ENCODE results near the gene MOK. TPM values are rescaled to one million over a fixed set of nuclear protein-coding genes. Genes with fewer than 3 reads are reported as not detected.

The MOK gene
- total RNA-seq, 1 experiment from 2014 or later = 107 TPM

DNA sequence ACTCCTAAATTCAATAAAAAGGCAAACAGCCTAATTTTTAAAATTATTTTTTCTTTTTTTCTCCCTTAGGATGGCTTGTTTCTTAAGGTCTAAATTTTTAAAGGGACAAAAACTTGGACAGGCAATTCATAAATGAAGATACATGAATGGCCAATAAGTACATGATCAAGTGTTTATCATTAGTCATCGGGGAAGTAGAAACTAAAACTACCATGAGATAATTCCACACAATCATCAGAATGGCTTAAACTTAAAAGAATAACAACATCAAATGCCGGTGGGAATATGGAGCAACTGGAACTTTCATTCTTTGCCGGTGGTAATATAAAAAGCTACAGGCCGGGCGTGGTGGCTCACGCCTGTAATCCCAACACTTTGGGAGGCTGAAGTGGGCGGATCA is 29.1 kb downstream of the MOK start:
- CTCF ChIA-PET = interaction anchor here (0.6 kb wide), 1 partner anchor 304 kb away, joined by 3 read pairs; no protein-coding TSS in a partner anchor
- H3K27me3 Mint-ChIP-seq (ENCODE audit: unreplicated experiment) = no peaks in the 10 kb centered on the region
- no peak overlapping the region for H3K4me3 Mint-ChIP-seq (ENCODE audit: low read depth, unreplicated experiment)
- no peak for DNase-seq
- BruUV-seq (replicated peaks) = no TSS peak
- H3K4me1 Mint-ChIP-seq (ENCODE audit: low read depth, unreplicated experiment) = peaks cover 27% of the 10 kb centered on the region
- intact Hi-C loops (cut with micrococcal nuclease; ENCODE audit: unreplicated experiment) = loop anchor here (5.0 kb wide), 1 partner anchor 41 kb away; the partner anchor contains the start of gene ZNF839
- H3K9me3 Mint-ChIP-seq (ENCODE audit: low read depth, unreplicated experiment) = no peaks in the 10 kb centered on the region
- TF ChIP-seq, protein P1, sequence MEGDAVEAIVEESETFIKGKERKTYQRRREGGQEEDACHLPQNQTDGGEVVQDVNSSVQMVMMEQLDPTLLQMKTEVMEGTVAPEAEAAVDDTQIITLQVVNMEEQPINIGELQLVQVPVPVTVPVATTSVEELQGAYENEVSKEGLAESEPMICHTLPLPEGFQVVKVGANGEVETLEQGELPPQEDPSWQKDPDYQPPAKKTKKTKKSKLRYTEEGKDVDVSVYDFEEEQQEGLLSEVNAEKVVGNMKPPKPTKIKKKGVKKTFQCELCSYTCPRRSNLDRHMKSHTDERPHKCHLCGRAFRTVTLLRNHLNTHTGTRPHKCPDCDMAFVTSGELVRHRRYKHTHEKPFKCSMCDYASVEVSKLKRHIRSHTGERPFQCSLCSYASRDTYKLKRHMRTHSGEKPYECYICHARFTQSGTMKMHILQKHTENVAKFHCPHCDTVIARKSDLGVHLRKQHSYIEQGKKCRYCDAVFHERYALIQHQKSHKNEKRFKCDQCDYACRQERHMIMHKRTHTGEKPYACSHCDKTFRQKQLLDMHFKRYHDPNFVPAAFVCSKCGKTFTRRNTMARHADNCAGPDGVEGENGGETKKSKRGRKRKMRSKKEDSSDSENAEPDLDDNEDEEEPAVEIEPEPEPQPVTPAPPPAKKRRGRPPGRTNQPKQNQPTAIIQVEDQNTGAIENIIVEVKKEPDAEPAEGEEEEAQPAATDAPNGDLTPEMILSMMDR (IDR thresholded peaks at IDR 0.05; ENCODE audit: unreplicated experiment) = no peak
- peaks cover 54% of the 10 kb centered on the region for H3K36me3 Mint-ChIP-seq (ENCODE audit: insufficient read depth, unreplicated experiment)
- H3K27ac Mint-ChIP-seq (ENCODE audit: unreplicated experiment) = no peak overlapping the region

DNA sequence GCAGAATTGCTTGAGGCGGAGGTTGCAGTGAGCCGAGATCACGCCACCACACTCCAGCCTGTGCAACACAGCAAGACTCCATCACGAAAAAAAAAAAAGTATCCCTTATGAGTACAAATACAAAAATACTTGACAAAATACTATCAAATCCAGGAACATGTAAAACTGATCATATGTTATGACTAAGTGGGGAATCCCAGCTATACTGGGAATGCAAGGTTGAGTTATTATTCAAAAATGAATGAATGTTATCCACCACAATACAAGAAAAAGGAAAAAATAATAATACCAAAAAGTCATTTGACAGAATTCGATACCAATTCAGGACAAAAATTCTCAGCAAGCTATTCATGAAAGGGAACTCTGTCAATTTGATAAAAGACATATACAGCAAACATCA is 32.6 kb downstream of the MOK start:
- no peak overlapping the region for H3K4me3 Mint-ChIP-seq (ENCODE audit: low read depth, unreplicated experiment)
- no peak for DNase-seq
- H3K27ac Mint-ChIP-seq (ENCODE audit: unreplicated experiment) = no peak overlapping the region
- H3K27me3 Mint-ChIP-seq (ENCODE audit: unreplicated experiment) = no peaks in the 10 kb centered on the region
- TF ChIP-seq, protein P1 (IDR thresholded peaks at IDR 0.05; ENCODE audit: unreplicated experiment) = no peak
- no peaks in the 10 kb centered on the region for H3K9me3 Mint-ChIP-seq (ENCODE audit: low read depth, unreplicated experiment)
- peaks cover 67% of the 10 kb centered on the region for H3K36me3 Mint-ChIP-seq (ENCODE audit: insufficient read depth, unreplicated experiment)
- peaks cover 21% of the 10 kb centered on the region for H3K4me1 Mint-ChIP-seq (ENCODE audit: low read depth, unreplicated experiment)
- no TSS peak for BruUV-seq (replicated peaks)
- CTCF ChIA-PET = no interaction called here
- intact Hi-C loops (cut with micrococcal nuclease; ENCODE audit: unreplicated experiment) = no loop called here

- Mint-ChIP-seq H3K4me3 (ENCODE audit: low read depth, unreplicated experiment) (no peak overlapping the region), H3K27me3 (ENCODE audit: unreplicated experiment) (no peaks in the 10 kb centered on the region), H3K9me3 (ENCODE audit: low read depth, unreplicated experiment) (no peaks in the 10 kb centered on the region), H3K4me1 (ENCODE audit: low read depth, unreplicated experiment) (peaks cover 39% of the 10 kb centered on the region), H3K36me3 (ENCODE audit: insufficient read depth, unreplicated experiment) (peaks cover 56% of the 10 kb centered on the region), H3K27ac (ENCODE audit: unreplicated experiment) (peak overlapping the region; percentile 23)
- no TSS peak for BruUV-seq (replicated peaks)
- CTCF ChIA-PET = no interaction called here
- TF ChIP-seq, protein P1 (IDR thresholded peaks at IDR 0.05; ENCODE audit: unreplicated experiment) = no peak
- DNase-seq = no peak
- intact Hi-C loops (cut with micrococcal nuclease; ENCODE audit: unreplicated experiment) = loop anchor here (5.0 kb wide), 1 partner anchor 38 kb away; no protein-coding TSS in a partner anchor
Observed at GRCh38 chr14:102264775-102265174, 40.2 kb downstream of the MOK start.

GRCh38 chr14:102264355-102264754 is 40.6 kb downstream of the MOK start:
- no peak for DNase-seq
- Mint-ChIP-seq H3K27ac (ENCODE audit: unreplicated experiment) (peak overlapping the region; percentile 23), H3K27me3 (ENCODE audit: unreplicated experiment) (no peaks in the 10 kb centered on the region), H3K9me3 (ENCODE audit: low read depth, unreplicated experiment) (no peaks in the 10 kb centered on the region), H3K36me3 (ENCODE audit: insufficient read depth, unreplicated experiment) (peaks cover 52% of the 10 kb centered on the region), H3K4me1 (ENCODE audit: low read depth, unreplicated experiment) (peaks cover 39% of the 10 kb centered on the region), H3K4me3 (ENCODE audit: low read depth, unreplicated experiment) (no peak overlapping the region)
- intact Hi-C loops (cut with micrococcal nuclease; ENCODE audit: unreplicated experiment) = loop anchor here (5.0 kb wide), 1 partner anchor 38 kb away; no protein-coding TSS in a partner anchor
- CTCF ChIA-PET = no interaction called here
- TF ChIP-seq, protein P1 (IDR thresholded peaks at IDR 0.05; ENCODE audit: unreplicated experiment) = no peak
- BruUV-seq (replicated peaks) = no TSS peak
